ENCODE results near the gene NOPCHAP1.

- TF ChIP-seq, protein P1, sequence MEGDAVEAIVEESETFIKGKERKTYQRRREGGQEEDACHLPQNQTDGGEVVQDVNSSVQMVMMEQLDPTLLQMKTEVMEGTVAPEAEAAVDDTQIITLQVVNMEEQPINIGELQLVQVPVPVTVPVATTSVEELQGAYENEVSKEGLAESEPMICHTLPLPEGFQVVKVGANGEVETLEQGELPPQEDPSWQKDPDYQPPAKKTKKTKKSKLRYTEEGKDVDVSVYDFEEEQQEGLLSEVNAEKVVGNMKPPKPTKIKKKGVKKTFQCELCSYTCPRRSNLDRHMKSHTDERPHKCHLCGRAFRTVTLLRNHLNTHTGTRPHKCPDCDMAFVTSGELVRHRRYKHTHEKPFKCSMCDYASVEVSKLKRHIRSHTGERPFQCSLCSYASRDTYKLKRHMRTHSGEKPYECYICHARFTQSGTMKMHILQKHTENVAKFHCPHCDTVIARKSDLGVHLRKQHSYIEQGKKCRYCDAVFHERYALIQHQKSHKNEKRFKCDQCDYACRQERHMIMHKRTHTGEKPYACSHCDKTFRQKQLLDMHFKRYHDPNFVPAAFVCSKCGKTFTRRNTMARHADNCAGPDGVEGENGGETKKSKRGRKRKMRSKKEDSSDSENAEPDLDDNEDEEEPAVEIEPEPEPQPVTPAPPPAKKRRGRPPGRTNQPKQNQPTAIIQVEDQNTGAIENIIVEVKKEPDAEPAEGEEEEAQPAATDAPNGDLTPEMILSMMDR (IDR thresholded peaks at IDR 0.05): no peak
- no peak for TF ChIP-seq POLR2A (IDR thresholded peaks at IDR 0.05)
Measured at GRCh38 chr12:104958805-104959334, 27.2 kb upstream of the NOPCHAP1 start.

All from suprapubic skin (tissue), 3 donors.